ENCODE results near the gene RPH3AL. TPM values are rescaled to one million over a fixed set of nuclear protein-coding genes. Genes with fewer than 3 reads are reported as not detected.

The RPH3AL gene
- total and polyA plus RNA-seq, 12 donors: 3.6 to 11.1 (median 6.0) TPM

DNA sequence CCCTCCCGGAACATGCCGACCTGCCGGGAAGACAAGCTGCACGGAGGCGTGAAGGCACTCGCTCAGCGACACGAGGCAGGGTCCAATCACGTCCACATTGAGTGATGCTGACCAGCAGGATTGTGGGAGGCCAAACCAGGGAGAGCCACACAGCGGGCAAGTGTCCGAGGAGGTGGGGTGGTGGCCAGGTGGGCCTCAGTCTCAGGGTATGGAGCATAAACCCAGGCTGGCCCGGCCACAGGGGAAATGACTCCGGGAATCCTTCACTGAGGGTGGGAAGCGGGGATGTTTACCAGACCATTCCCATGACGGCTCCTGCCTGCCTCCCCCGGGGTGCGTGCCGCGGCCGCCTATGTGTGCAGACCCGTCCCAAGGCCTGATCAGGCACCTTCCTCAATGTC, 62.5 kb downstream of the RPH3AL start:
- H3K36me3 ChIP-seq: no peaks in the 10 kb centered on the region
- no peak overlapping the region for H3K27ac ChIP-seq
- H3K27me3 ChIP-seq: peaks cover 0 to 14% (median 10%) of the 10 kb centered on the region in 7 donors
- no peak overlapping the region for H3K4me3 ChIP-seq
- DNase-seq (no peak), ATAC-seq (no peak)
- TF ChIP-seq, protein P1, sequence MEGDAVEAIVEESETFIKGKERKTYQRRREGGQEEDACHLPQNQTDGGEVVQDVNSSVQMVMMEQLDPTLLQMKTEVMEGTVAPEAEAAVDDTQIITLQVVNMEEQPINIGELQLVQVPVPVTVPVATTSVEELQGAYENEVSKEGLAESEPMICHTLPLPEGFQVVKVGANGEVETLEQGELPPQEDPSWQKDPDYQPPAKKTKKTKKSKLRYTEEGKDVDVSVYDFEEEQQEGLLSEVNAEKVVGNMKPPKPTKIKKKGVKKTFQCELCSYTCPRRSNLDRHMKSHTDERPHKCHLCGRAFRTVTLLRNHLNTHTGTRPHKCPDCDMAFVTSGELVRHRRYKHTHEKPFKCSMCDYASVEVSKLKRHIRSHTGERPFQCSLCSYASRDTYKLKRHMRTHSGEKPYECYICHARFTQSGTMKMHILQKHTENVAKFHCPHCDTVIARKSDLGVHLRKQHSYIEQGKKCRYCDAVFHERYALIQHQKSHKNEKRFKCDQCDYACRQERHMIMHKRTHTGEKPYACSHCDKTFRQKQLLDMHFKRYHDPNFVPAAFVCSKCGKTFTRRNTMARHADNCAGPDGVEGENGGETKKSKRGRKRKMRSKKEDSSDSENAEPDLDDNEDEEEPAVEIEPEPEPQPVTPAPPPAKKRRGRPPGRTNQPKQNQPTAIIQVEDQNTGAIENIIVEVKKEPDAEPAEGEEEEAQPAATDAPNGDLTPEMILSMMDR (IDR thresholded peaks at IDR 0.05): no peak
- no peaks in the 10 kb centered on the region for H3K4me1 ChIP-seq
- no peaks in the 10 kb centered on the region for H3K9me3 ChIP-seq
- intact Hi-C loops (cut with DNase I): no loop called here
- 92 to 96% methylated on average over 21 of the region's 21 CpGs for WGBS, 2 donors

DNA sequence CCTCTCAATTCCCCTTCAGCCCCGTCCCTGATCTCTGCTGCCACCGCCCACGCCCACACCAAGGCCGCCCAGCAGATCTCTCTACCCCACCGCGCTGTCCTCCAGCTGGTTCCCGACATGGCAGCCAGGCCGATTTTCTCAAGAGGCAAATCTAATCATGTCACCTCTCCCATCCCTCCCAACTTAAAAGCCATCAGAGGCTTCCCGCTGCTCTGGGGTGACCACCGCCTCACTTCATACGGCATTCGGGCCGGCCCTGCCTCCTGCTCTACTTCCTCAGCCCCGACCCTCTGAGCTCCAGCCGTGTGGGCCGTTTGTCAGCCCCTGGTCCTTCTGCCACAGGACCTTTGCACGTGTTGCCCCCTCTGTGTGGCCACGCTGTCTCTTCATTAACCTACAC, 63.2 kb downstream of the RPH3AL start:
- Histone ChIP-seq H3K27ac (no peak overlapping the region), H3K9me3 (no peaks in the 10 kb centered on the region), H3K4me1 (no peaks in the 10 kb centered on the region), H3K27me3 (peaks cover 0 to 14% (median 10%) of the 10 kb centered on the region in 7 donors), H3K4me3 (no peak overlapping the region), H3K36me3 (no peaks in the 10 kb centered on the region)
- no peak for ATAC-seq
- no peak for DNase-seq
- intact Hi-C loops (cut with DNase I): no loop called here
- WGBS, 2 donors: 83 to 92% methylated on average over 18 of the region's 18 CpGs
- TF ChIP-seq, protein P1 (IDR thresholded peaks at IDR 0.05): no peak

DNA sequence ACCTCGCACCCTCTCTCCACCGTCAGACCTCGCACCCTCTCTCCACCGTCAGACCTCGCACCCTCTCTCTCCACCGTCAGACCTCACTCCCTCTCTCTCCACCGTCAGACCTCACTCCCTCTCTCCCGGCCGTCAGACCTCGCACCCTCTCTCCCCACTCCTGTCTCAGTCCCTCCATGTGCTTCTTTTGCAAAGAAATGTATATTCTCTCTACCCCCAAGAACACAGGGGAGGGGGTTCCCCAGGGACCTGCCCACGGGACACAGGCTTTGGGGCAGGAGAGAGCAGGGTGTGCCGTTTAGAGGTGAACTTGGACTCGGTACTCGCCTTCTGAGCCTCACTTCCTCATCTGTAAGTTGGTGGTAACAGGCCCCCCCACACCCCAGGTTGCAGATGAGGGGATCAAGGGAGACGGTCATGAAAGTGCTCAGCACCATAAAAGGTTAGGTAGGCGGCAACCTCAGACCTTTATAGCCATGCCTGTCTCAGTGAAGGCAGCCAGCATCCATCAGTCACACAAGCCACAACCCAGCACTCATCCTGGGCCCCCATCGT, 63.7 kb downstream of the RPH3AL start:
- Histone ChIP-seq H3K27ac (no peak overlapping the region), H3K4me1 (no peaks in the 10 kb centered on the region), H3K4me3 (no peak overlapping the region), H3K27me3 (peaks cover 0 to 13% (median 8%) of the 10 kb centered on the region in 7 donors), H3K36me3 (no peaks in the 10 kb centered on the region), H3K9me3 (no peaks in the 10 kb centered on the region)
- ATAC-seq: no peak
- intact Hi-C loops (cut with DNase I): no loop called here
- 75 to 78% methylated on average over 12 of the region's 17 CpGs for WGBS, 2 donors
- DNase-seq: no peak
- TF ChIP-seq, protein P1 (IDR thresholded peaks at IDR 0.05): no peak

DNA sequence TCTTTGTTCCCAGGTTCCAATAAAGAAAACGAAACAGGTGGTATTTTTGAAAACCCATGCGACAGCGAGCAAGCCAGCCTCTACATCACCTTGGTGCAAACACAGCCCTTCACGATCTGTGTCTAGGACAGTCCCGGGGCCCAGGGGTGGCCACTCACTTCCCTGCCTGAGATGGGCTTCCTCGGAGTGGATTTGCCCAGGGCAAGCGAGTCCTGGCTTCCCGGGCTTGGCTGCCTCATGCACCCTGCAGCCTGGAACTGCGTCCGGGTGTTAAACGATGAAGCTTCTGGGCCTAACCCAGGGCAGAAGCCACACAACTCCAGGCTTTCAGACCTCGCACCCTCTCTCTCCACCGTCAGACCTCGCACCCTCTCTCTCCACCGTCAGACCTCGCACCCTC, 66.0 kb downstream of the RPH3AL start:
- TF ChIP-seq, protein P1 (IDR thresholded peaks at IDR 0.05): no peak
- no peak overlapping the region for H3K4me3 ChIP-seq
- no peaks in the 10 kb centered on the region for H3K9me3 ChIP-seq
- ATAC-seq: no peak
- no peak overlapping the region for H3K27ac ChIP-seq
- no peak for DNase-seq
- intact Hi-C loops (cut with DNase I): no loop called here
- no peaks in the 10 kb centered on the region for H3K4me1 ChIP-seq
- no peaks in the 10 kb centered on the region for H3K36me3 ChIP-seq
- WGBS, 2 donors: 77 to 83% methylated on average over 14 to 16 of the region's 16 CpGs
- H3K27me3 ChIP-seq: peaks cover 0 to 11% (median 0%) of the 10 kb centered on the region in 7 donors

All from heart right ventricle (tissue), 16 donors.